ENCODE data around the gene GIT1.

GRCh38 chr17:29577001-29577370 is 12.5 kb downstream of the GIT1 start:
- no peak for TF ChIP-seq EZH2 (IDR thresholded peaks at IDR 0.05; ENCODE audit: borderline replicate concordance)
- TF ChIP-seq CTCF (IDR thresholded peaks at IDR 0.05; ENCODE audit: poor library complexity): no peak

Measured in hepatocyte (in vitro differentiated cells).